Measurements from ENCODE around the gene TESK2.
"Not testable (repeated sequence)": the region's sequence is repeated elsewhere in the genome, so short reads cannot be mapped to it uniquely, and the experiment has no call there.

TESK2 gene

GRCh38 chr1:45510036-45510971 lies 19.3 kb upstream of the TESK2 start:
- no peak for DNase-seq (ENCODE audit: low spot score)

GRCh38 chr1:45508295-45509151 lies 17.6 kb upstream of the TESK2 start:
- DNase-seq (ENCODE audit: low spot score) = no peak

- no peak for DNase-seq (ENCODE audit: low spot score)
Observed at GRCh38 chr1:45507893-45508292, 16.9 kb upstream of the TESK2 start.

GRCh38 chr1:45507195-45507594 lies 16.2 kb upstream of the TESK2 start:
- no peak for DNase-seq (ENCODE audit: low spot score)

GRCh38 chr1:45503462-45504360 lies 12.7 kb upstream of the TESK2 start:
- DNase-seq (ENCODE audit: low spot score) = no peak

GRCh38 chr1:45501505-45501859 lies 10.5 kb upstream of the TESK2 start:
- no peak for DNase-seq (ENCODE audit: low spot score)

GRCh38 chr1:45499415-45499769 lies 8.4 kb upstream of the TESK2 start:
- no peak for DNase-seq (ENCODE audit: low spot score)

- DNase-seq (ENCODE audit: low spot score) = no peak
Observed at GRCh38 chr1:45498279-45498678, 7.3 kb upstream of the TESK2 start.

GRCh38 chr1:45493116-45493697 lies 2.2 kb upstream of the TESK2 start:
- DNase-seq (ENCODE audit: low spot score) = peak; percentile 37

- DNase-seq (ENCODE audit: low spot score) = no peak
Observed at GRCh38 chr1:45492691-45493090, 1.7 kb upstream of the TESK2 start.

GRCh38 chr1:45491487-45492260 lies 711 bp upstream of the TESK2 start:
- no peak for DNase-seq (ENCODE audit: low spot score)

GRCh38 chr1:45490121-45490625 lies 790 bp downstream of the TESK2 start:
- no peak for DNase-seq (ENCODE audit: low spot score)

GRCh38 chr1:45489379-45489778 lies 1.6 kb downstream of the TESK2 start:
- DNase-seq (ENCODE audit: low spot score) = not testable (repeated sequence)

GRCh38 chr1:45488666-45489377 lies 2.1 kb downstream of the TESK2 start:
- DNase-seq (ENCODE audit: low spot score) = no peak

- DNase-seq (ENCODE audit: low spot score) = no peak
Observed at GRCh38 chr1:45485949-45486348, 5.0 kb downstream of the TESK2 start.

- DNase-seq (ENCODE audit: low spot score) = no peak
Observed at GRCh38 chr1:45479039-45479748, 11.8 kb downstream of the TESK2 start.

- no peak for DNase-seq (ENCODE audit: low spot score)
Observed at GRCh38 chr1:45478121-45478814, 12.7 kb downstream of the TESK2 start.

GRCh38 chr1:45477646-45478045 lies 13.3 kb downstream of the TESK2 start:
- DNase-seq (ENCODE audit: low spot score) = no peak

- not testable (repeated sequence) for DNase-seq (ENCODE audit: low spot score)
Observed at GRCh38 chr1:45474194-45474593, 16.8 kb downstream of the TESK2 start.

Measured in SW480 (cell line).